ENCODE data around the gene RING1.

Gene RING1

GRCh38 chr6:33193619-33194018 is 14.7 kb upstream of the RING1 start:
- no peak for DNase-seq

GRCh38 chr6:33194431-33194979 is 13.8 kb upstream of the RING1 start:
- no peak for DNase-seq

- no peak for DNase-seq
Observed at GRCh38 chr6:33195304-33196165, 12.8 kb upstream of the RING1 start.

GRCh38 chr6:33197431-33198048 is 10.8 kb upstream of the RING1 start:
- DNase-seq, result peak; percentile 21

- no peak for DNase-seq
Observed at GRCh38 chr6:33198159-33198852, 10.0 kb upstream of the RING1 start.

GRCh38 chr6:33198853-33199436 is 9.4 kb upstream of the RING1 start:
- DNase-seq, result no peak

- peak; percentile 77 for DNase-seq
Observed at GRCh38 chr6:33199687-33200218, 8.5 kb upstream of the RING1 start.

GRCh38 chr6:33200219-33201146 is 7.8 kb upstream of the RING1 start, which contains the start of the genes RXRB and SLC39A7:
RXRB (minus strand) TSS chr6:33200665; CDS start chr6:33200476, 189 bp downstream.
SLC39A7 (plus strand) TSS chr6:33200867; CDS start chr6:33201246, 379 bp downstream.
- DNase-seq, result peak; percentile 99

- no peak for DNase-seq
Observed at GRCh38 chr6:33201147-33201545, 7.2 kb upstream of the RING1 start.

GRCh38 chr6:33201935-33202334 is 6.4 kb upstream of the RING1 start:
- no peak for DNase-seq

- DNase-seq, result no peak
Observed at GRCh38 chr6:33202799-33203198, 5.5 kb upstream of the RING1 start.

- no peak for DNase-seq
Observed at GRCh38 chr6:33203443-33204164, 4.7 kb upstream of the RING1 start.

- no peak for DNase-seq
Observed at GRCh38 chr6:33204165-33204414, 4.2 kb upstream of the RING1 start.

- DNase-seq, result peak; percentile 93
Observed at GRCh38 chr6:33204415-33205190, 3.7 kb upstream of the RING1 start, which contains the start of gene HSD17B8. HSD17B8 (plus strand) TSS chr6:33204655; CDS start chr6:33204669, 14 bp downstream.

GRCh38 chr6:33205191-33206026 is 2.9 kb upstream of the RING1 start:
- DNase-seq, result peak; percentile 79

- no peak for DNase-seq
Observed at GRCh38 chr6:33206027-33206863, 2.1 kb upstream of the RING1 start.

- no peak for DNase-seq
Observed at GRCh38 chr6:33206864-33207551, 1.3 kb upstream of the RING1 start.
